Right kidney (tissue), 1 donor: ENCODE results near the gene ZSCAN26.
"Not testable (repeated sequence)": the region's sequence is repeated elsewhere in the genome, so short reads cannot be mapped to it uniquely, and the experiment has no call there.

ENCODE experiments used
- DNase-seq: peaks from one replicate; pipeline ENCODE4 v3.0.0-alpha.2; 2016

The ZSCAN26 gene

GRCh38 chr6:28252009-28252975, 14.7 kb upstream of the ZSCAN26 start, which contains the start of gene ZKSCAN4:
TSS of gene ZKSCAN4 (minus strand) at chr6:28252269. CDS start at chr6:28251980, 289 bp downstream.
- DNase-seq, result peak; percentile 75

GRCh38 chr6:28254121-28254519, 12.8 kb upstream of the ZSCAN26 start:
- DNase-seq, result no peak

- no peak for DNase-seq
Observed at GRCh38 chr6:28257042-28257441, 9.9 kb upstream of the ZSCAN26 start.

GRCh38 chr6:28258877-28259777, 7.8 kb upstream of the ZSCAN26 start, which contains the start of gene NKAPL:
TSS of gene NKAPL (plus strand) at chr6:28259297. CDS start at chr6:28259372, 75 bp downstream.
- DNase-seq, result peak; percentile 69

- DNase-seq, result no peak
Observed at GRCh38 chr6:28263922-28264321, 3.0 kb upstream of the ZSCAN26 start.

- DNase-seq, result no peak
Observed at GRCh38 chr6:28264834-28265401, 2.0 kb upstream of the ZSCAN26 start.

- no peak for DNase-seq
Observed at GRCh38 chr6:28266563-28266961, 381 bp upstream of the ZSCAN26 start.

- DNase-seq, result no peak
Observed at GRCh38 chr6:28267695-28268059, 734 bp downstream of the ZSCAN26 start.

GRCh38 chr6:28269492-28269891, 2.5 kb downstream of the ZSCAN26 start:
- no peak for DNase-seq

- DNase-seq, result no peak
Observed at GRCh38 chr6:28274888-28275287, 7.9 kb downstream of the ZSCAN26 start.

GRCh38 chr6:28277746-28278145, 10.8 kb downstream of the ZSCAN26 start:
- no peak for DNase-seq

GRCh38 chr6:28280595-28281287, 13.8 kb downstream of the ZSCAN26 start:
- no peak for DNase-seq

- peak; percentile 80 for DNase-seq
Observed at GRCh38 chr6:28281288-28282064, 14.5 kb downstream of the ZSCAN26 start, which contains the start of gene PGBD1. TSS of gene PGBD1 (plus strand) at chr6:28281572. CDS start at chr6:28283814, 2,242 bp downstream.

- DNase-seq, result no peak
Observed at GRCh38 chr6:28282926-28283325, 16.0 kb downstream of the ZSCAN26 start.

- no peak for DNase-seq
Observed at GRCh38 chr6:28291573-28291972, 24.6 kb downstream of the ZSCAN26 start.

- no peak for DNase-seq
Observed at GRCh38 chr6:28295326-28295725, 28.4 kb downstream of the ZSCAN26 start.

GRCh38 chr6:28296520-28297060, 29.6 kb downstream of the ZSCAN26 start:
- no peak for DNase-seq

GRCh38 chr6:28303570-28303969, 36.6 kb downstream of the ZSCAN26 start:
- DNase-seq, result no peak

GRCh38 chr6:28306363-28306762, 39.4 kb downstream of the ZSCAN26 start:
- DNase-seq, result not testable (repeated sequence)

GRCh38 chr6:28311139-28311823, 44.3 kb downstream of the ZSCAN26 start:
- no peak for DNase-seq
